SK-N-SH treated with all-trans-retinoic acid at 6 μM for 48 hours (cell line): ENCODE data around the gene JARID2.

Experiments
- ATAC-seq: fragments of 200-7000 bp; cut with Tn5 transposase; 3 replicates; pipeline ENCODE4 v1.9.1; 2020; ENCODE audit warnings: mild to moderate bottlenecking, moderate library complexity
- ARNTL ChIP-seq: fragments of 450-650 bp; formaldehyde crosslinking; IDR thresholded peaks from 2 replicates; pipeline ENCODE4 v1.5.0; 2020; ENCODE audit warnings: low read depth, mild to moderate bottlenecking, moderate library complexity, borderline replicate concordance
- CSDC2 ChIP-seq: fragments of 250-450 bp; sonication (Bioruptor Pico); IDR thresholded peaks from 2 replicates; pipeline ENCODE4 v1.5.0; 2020; ENCODE audit warnings: mild to moderate bottlenecking, moderate library complexity
- CSRNP3 ChIP-seq: fragments of 250-450 bp; sonication (Bioruptor Pico); IDR thresholded peaks from 2 replicates; pipeline ENCODE4 v1.5.1; 2021; ENCODE audit warnings: mild to moderate bottlenecking, moderate library complexity
- ESRRG ChIP-seq: fragments of 250-450 bp; sonication (Bioruptor Pico); IDR thresholded peaks from 2 replicates; pipeline ENCODE4 v1.6.1; 2021; ENCODE audit warnings: mild to moderate bottlenecking
- GLIS3 ChIP-seq: fragments of 250-450 bp; sonication (Bioruptor Pico); IDR thresholded peaks from 2 replicates; pipeline ENCODE4 v1.5.0; 2020; ENCODE audit warnings: mild to moderate bottlenecking, moderate library complexity
- ISL1 ChIP-seq: fragments of 250-450 bp; sonication (Bioruptor Pico); IDR thresholded peaks from 2 replicates; pipeline ENCODE4 v2.1.2; 2022; ENCODE audit warnings: mild to moderate bottlenecking, moderate library complexity
- OSR1 ChIP-seq: fragments of 250-450 bp; sonication (Bioruptor Pico); IDR thresholded peaks from 2 replicates; pipeline ENCODE4 v1.8.0; 2022; ENCODE audit warnings: moderate library complexity, mild to moderate bottlenecking, inconsistent platforms
- PATZ1 ChIP-seq: fragments of 250-450 bp; sonication (Bioruptor Pico); IDR thresholded peaks from 2 replicates; pipeline ENCODE4 v1.8.0; 2020; ENCODE audit warnings: mild to moderate bottlenecking, moderate library complexity, borderline replicate concordance
- POU6F1 ChIP-seq: fragments of 250-450 bp; sonication (Bioruptor Pico); IDR thresholded peaks from 2 replicates; pipeline ENCODE4 v1.8.0; 2021; ENCODE audit warnings: low read depth, mild to moderate bottlenecking, moderate library complexity, borderline replicate concordance
- PPARA ChIP-seq: fragments of 250-450 bp; sonication (Bioruptor Pico); IDR thresholded peaks from 2 replicates; pipeline ENCODE4 v1.5.0; 2020; ENCODE audit warnings: mild to moderate bottlenecking, borderline replicate concordance
- RARB ChIP-seq: fragments of 250-450 bp; sonication (Bioruptor Pico); IDR thresholded peaks from 2 replicates; pipeline ENCODE4 v1.8.0; 2021; ENCODE audit warnings: mild to moderate bottlenecking, moderate library complexity
- SNAI2 ChIP-seq: fragments of 250-450 bp; sonication (Bioruptor Pico); IDR thresholded peaks from 2 replicates; pipeline ENCODE4 v1.5.0; 2020; ENCODE audit warnings: mild to moderate bottlenecking, moderate library complexity
- TCF4 ChIP-seq: fragments of 250-450 bp; sonication (Bioruptor Pico); IDR thresholded peaks from 2 replicates; pipeline ENCODE4 v1.8.0; 2021; ENCODE audit warnings: mild to moderate bottlenecking, moderate library complexity, borderline replicate concordance
- TOX ChIP-seq: fragments of 250-450 bp; sonication (Bioruptor Pico); IDR thresholded peaks from 2 replicates; pipeline ENCODE4 v1.8.0; 2021; ENCODE audit warnings: mild to moderate bottlenecking, moderate library complexity, borderline replicate concordance
- ZC3H10 ChIP-seq: fragments of 250-450 bp; sonication (Bioruptor Pico); IDR thresholded peaks from 2 replicates; pipeline ENCODE4 v1.5.1; 2021; ENCODE audit warnings: mild to moderate bottlenecking, moderate library complexity
- ZFP3 ChIP-seq: fragments of 250-450 bp; sonication (Bioruptor Pico); IDR thresholded peaks from 2 replicates; pipeline ENCODE4 v1.5.0; 2020; ENCODE audit warnings: mild to moderate bottlenecking, moderate library complexity
- ZFP30 ChIP-seq: fragments of 450-650 bp; formaldehyde crosslinking; IDR thresholded peaks from 2 replicates; pipeline ENCODE4 v1.5.0; 2022; ENCODE audit warnings: mild to moderate bottlenecking, moderate library complexity
- ZNF565 ChIP-seq: fragments of 450-650 bp; formaldehyde crosslinking; conservative IDR thresholded peaks from 2 replicates; pipeline ENCODE4 v1.5.0; 2020; ENCODE audit warnings: low read depth, mild to moderate bottlenecking, moderate library complexity
- ZNF70 ChIP-seq: fragments of 450-650 bp; formaldehyde crosslinking; IDR thresholded peaks from 2 replicates; pipeline ENCODE4 v1.5.0; 2020; ENCODE audit warnings: mild to moderate bottlenecking, moderate library complexity
- ZNF8 ChIP-seq: fragments of 450-650 bp; formaldehyde crosslinking; IDR thresholded peaks from 2 replicates; pipeline ENCODE4 v1.5.0; 2020; ENCODE audit warnings: mild to moderate bottlenecking, moderate library complexity
- TF ChIP-seq, protein P1 (sequence below): fragments of 250-450 bp; sonication (Bioruptor Pico); IDR thresholded peaks from 2 replicates; pipeline ENCODE4 v1.5.1; 2020; ENCODE audit warnings: low read depth, mild to moderate bottlenecking, moderate library complexity

Gene JARID2

DNA sequence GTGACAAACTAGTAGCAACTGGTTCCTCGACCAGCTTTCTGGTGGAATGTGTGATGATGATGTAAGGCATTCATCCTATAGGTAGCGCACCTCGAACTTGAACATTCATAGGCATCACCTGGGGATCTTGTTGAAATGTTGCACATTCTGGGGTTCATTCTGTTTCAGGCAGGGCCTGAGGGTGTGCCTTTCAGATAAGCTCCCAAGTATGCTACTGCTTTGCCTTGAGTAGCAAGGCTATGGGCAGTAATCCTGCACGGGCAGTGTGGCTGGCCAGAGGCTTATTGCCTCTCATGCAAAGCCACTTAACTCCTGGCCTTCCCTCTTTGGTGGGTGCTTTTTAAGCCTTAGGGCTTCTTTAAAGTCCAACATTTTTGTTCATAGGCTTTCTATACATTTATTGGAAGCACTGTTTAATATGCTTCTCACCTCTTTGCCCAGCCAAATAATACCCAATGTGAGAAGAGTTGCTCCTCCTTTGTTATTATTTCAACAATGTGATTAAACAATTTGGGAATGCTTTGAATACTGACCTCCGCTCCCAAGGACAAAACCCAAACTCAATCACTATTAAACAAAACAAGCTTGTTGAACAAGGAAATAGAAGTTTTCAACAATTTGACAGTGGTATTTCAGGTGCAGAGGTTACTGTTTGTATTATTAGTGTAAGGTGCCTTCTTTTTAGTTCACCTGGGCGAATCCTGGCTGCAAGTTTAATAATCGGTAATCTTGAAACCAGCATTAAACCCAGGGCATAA is 57.5 kb downstream of the JARID2 start (continued):
- TF ChIP-seq CSRNP3, result no peak
- TF ChIP-seq ZNF8 (CRISPR knock-in tag), result no peak
- no peak for TF ChIP-seq ZNF565

DNA sequence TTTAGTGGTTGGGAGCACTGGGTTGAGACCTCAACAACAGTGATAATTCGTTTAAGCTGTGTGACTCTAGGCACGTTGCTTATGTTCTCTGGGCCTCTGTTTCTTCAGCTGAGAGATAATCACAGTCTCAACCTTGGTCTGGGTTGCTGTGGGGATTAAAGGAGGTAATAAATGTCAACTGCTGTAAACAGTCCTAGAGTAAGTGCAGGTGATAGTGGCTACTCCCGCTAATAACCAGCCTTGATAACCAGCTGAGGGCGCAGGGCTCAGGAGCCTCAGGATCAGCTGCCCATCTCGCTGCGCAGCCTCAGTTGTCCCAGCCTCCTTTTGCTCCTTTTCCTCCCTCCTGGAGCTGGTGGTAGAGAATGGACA is 58.0 kb downstream of the JARID2 start:
- TF ChIP-seq PATZ1 (CRISPR knock-in tag), result no peak
- TF ChIP-seq CSRNP3, result no peak
- TF ChIP-seq RARB (CRISPR knock-in tag), result no peak
- TF ChIP-seq ZC3H10, result no peak
- TF ChIP-seq ZNF70 (CRISPR knock-in tag), result no peak
- TF ChIP-seq OSR1 (CRISPR knock-in tag), result no peak
- TF ChIP-seq GLIS3 (CRISPR knock-in tag), result no peak
- no peak for TF ChIP-seq ESRRG (CRISPR knock-in tag)
- TF ChIP-seq SNAI2 (CRISPR knock-in tag), result no peak
- no peak for TF ChIP-seq PPARA (CRISPR knock-in tag)
- TF ChIP-seq ZNF8 (CRISPR knock-in tag), result no peak
- TF ChIP-seq TOX (CRISPR knock-in tag), result no peak
- no peak for TF ChIP-seq ISL1
- TF ChIP-seq ZFP3 (CRISPR knock-in tag), result no peak
- no peak for TF ChIP-seq ZFP30 (CRISPR knock-in tag)
- TF ChIP-seq, all 23 proteins: peak for 0
- no peak for ATAC-seq

DNA sequence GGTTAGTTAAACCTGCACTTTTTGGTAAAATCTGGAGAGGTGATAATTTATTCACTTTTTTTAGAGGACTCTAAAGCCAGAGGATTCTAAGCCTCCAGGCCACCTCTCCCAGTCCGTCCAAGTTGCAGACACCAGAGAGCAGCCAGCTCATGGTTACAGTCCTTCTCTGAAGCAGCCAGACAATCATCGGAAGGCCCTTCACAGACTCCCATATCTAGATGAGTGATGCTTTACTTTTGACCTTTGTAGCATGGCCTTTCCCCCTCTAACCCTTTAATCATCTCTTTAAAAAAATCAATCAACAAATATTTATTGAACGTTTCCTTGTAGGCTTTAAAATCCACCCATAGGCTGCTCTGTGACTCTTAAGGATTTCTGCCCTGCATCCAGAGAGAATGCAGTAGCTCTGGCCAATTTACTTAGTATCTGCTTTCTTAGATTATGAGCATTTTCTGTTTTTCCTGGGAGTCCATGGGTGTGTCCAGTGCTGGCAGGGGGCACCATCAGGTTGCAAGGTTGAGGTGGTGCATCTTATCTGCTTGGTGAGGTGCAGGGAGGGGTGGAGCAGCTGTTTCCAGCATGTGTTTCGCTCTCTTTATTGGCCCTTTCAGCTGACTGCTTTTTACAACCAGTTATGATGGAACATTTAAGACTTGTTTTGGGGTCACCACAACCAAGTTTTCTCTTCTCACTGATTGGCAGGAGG is 58.6 kb downstream of the JARID2 start:
- TF ChIP-seq ESRRG (CRISPR knock-in tag), result no peak
- TF ChIP-seq OSR1 (CRISPR knock-in tag), result no peak
- no peak for TF ChIP-seq GLIS3 (CRISPR knock-in tag)
- no peak for TF ChIP-seq CSDC2 (CRISPR knock-in tag)
- no peak for TF ChIP-seq ISL1
- no peak for TF ChIP-seq CSRNP3
- no peak for TF ChIP-seq RARB (CRISPR knock-in tag)
- TF ChIP-seq ZFP3 (CRISPR knock-in tag), result no peak
- TF ChIP-seq ARNTL (CRISPR knock-in tag), result no peak
- no peak for TF ChIP-seq ZNF8 (CRISPR knock-in tag)
- TF ChIP-seq TCF4 (CRISPR knock-in tag), result no peak
- TF ChIP-seq, protein P1, sequence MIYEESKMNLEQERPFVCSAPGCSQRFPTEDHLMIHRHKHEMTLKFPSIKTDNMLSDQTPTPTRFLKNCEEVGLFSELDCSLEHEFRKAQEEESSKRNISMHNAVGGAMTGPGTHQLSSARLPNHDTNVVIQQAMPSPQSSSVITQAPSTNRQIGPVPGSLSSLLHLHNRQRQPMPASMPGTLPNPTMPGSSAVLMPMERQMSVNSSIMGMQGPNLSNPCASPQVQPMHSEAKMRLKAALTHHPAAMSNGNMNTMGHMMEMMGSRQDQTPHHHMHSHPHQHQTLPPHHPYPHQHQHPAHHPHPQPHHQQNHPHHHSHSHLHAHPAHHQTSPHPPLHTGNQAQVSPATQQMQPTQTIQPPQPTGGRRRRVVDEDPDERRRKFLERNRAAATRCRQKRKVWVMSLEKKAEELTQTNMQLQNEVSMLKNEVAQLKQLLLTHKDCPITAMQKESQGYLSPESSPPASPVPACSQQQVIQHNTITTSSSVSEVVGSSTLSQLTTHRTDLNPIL (CRISPR knock-in tag), result no peak
- no peak for TF ChIP-seq SNAI2 (CRISPR knock-in tag)
- no peak for TF ChIP-seq POU6F1
- TF ChIP-seq TOX (CRISPR knock-in tag), result no peak
- no peak for TF ChIP-seq ZFP30 (CRISPR knock-in tag)
- no peak for TF ChIP-seq PATZ1 (CRISPR knock-in tag)
- no peak for ATAC-seq
